CMK (cell line): ENCODE results near the gene PKN2.
"Not testable (repeated sequence)": the region's sequence is repeated elsewhere in the genome, so short reads cannot be mapped to it uniquely, and the experiment has no call there.

Experiments
- DNase-seq: peaks from one replicate; pipeline ENCODE4 v3.0.0-alpha.2; 2010; ENCODE audit warnings: low read depth

The PKN2 gene

DNA sequence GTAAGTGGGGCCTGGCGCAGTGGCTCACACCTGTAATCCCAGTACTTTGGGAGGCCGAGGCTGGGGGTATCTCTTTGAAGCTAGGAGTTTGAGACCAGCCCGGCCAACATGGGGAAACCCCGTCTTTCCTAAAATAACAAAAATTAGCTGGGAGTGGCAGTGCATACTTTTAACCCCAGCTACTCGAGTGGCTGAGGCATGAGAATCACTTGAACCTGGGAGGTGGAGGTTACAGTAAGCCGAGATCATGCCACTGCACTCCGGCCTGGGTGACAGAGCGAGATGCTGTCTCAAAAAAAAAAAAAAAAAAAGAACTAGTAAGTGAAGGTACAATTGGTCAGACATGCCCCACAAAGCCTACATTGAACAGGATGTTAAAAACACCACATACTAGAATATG is 196.6 kb downstream of the PKN2 start:
- DNase-seq: not testable (repeated sequence)

DNA sequence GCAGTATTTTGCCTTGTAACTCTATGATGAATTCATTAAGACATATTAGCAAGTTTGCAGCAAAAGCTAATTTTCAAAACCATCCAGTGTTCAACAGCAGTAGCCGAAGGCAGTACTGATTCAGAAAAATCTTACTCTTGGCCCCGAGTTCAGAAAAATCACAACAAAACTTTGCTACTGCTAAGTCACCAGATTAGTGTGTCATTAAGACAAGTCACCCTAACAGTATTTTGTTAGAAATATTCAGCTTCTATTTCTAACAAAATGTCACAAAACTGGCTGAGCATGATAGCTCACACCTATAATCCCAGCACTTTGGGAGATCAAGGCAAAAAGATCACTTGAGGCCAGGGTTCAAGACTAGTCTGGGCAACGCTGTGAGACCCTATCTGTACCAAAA is 199.1 kb downstream of the PKN2 start:
- no peak for DNase-seq
